ENCODE data around the gene SCAP. TPM values are rescaled to one million over a fixed set of nuclear protein-coding genes. Genes with fewer than 3 reads are reported as not detected.
A peak's percentile ranks its signal among the peaks of the same experiment; 100 is the strongest.

The SCAP gene
- total RNA-seq, 2 donors from 2014 or later: 103 to 105 TPM

GRCh38 chr3:47433796-47434195 lies 41.9 kb downstream of the SCAP start:
- H3K4me1 Mint-ChIP-seq: no peaks in the 10 kb centered on the region
- H3K36me3 ChIP-seq (ENCODE audit: control insufficient read depth, insufficient read depth, low read length): peaks cover 59% of the 10 kb centered on the region
- no peak for TF ChIP-seq CTCF (conservative IDR thresholded peaks at IDR 0.05)
- no peaks in the 10 kb centered on the region for H3K27me3 Mint-ChIP-seq (ENCODE audit: insufficient read depth)
- H3K4me1 ChIP-seq (ENCODE audit: control insufficient read depth, insufficient read depth, low read length): no peaks in the 10 kb centered on the region
- no peak overlapping the region for H3K9ac ChIP-seq (ENCODE audit: extremely low read depth, low read length, poor library complexity, severe bottlenecking)
- H3K27ac ChIP-seq (ENCODE audit: low read depth, low read length): no peak overlapping the region
- H3K4me3 Mint-ChIP-seq: no peak overlapping the region
- no peak overlapping the region for H3K27ac Mint-ChIP-seq
- H3K36me3 Mint-ChIP-seq (ENCODE audit: low read depth): peaks cover 46% of the 10 kb centered on the region
- no peaks in the 10 kb centered on the region for H3K9me3 ChIP-seq (ENCODE audit: control insufficient read depth, low read length)
- no peaks in the 10 kb centered on the region for H3K9me3 Mint-ChIP-seq
- no peak overlapping the region for H3K4me3 ChIP-seq (ENCODE audit: low read length)
- 100% methylated on average over 2 to 3 of the region's 3 CpGs for WGBS, 2 experiments (ENCODE audit: insufficient coverage in 1 of 2, insufficient read length in 1 of 2)
- DNase-seq: peak; percentile 6
- no peaks in the 10 kb centered on the region for H3K27me3 ChIP-seq (ENCODE audit: control insufficient read depth, insufficient read depth, low read length, poor library complexity, severe bottlenecking)

GRCh38 chr3:47432673-47433072 lies 43.1 kb downstream of the SCAP start:
- no peak for TF ChIP-seq CTCF (conservative IDR thresholded peaks at IDR 0.05)
- H3K27ac ChIP-seq (ENCODE audit: low read depth, low read length): no peak overlapping the region
- H3K36me3 Mint-ChIP-seq (ENCODE audit: low read depth): peaks cover 41% of the 10 kb centered on the region

GRCh38 chr3:47431225-47431624 lies 44.5 kb downstream of the SCAP start:
- no peak for TF ChIP-seq CTCF (conservative IDR thresholded peaks at IDR 0.05)
- H3K9ac ChIP-seq (ENCODE audit: extremely low read depth, low read length, poor library complexity, severe bottlenecking): no peak overlapping the region
- no peaks in the 10 kb centered on the region for H3K27me3 ChIP-seq (ENCODE audit: control insufficient read depth, insufficient read depth, low read length, poor library complexity, severe bottlenecking)
- no peak overlapping the region for H3K27ac Mint-ChIP-seq
- no peak overlapping the region for H3K27ac ChIP-seq (ENCODE audit: low read depth, low read length)
- 95 to 97% methylated on average over 3 of the region's 3 CpGs for WGBS, 2 experiments (ENCODE audit: insufficient coverage in 1 of 2, insufficient read length in 1 of 2)
- no peak overlapping the region for H3K4me3 Mint-ChIP-seq
- no peaks in the 10 kb centered on the region for H3K27me3 Mint-ChIP-seq (ENCODE audit: insufficient read depth)
- H3K4me1 ChIP-seq (ENCODE audit: control insufficient read depth, insufficient read depth, low read length): no peaks in the 10 kb centered on the region
- peak; percentile 3 for DNase-seq
- H3K36me3 ChIP-seq (ENCODE audit: control insufficient read depth, insufficient read depth, low read length): peaks cover 70% of the 10 kb centered on the region
- no peaks in the 10 kb centered on the region for H3K9me3 ChIP-seq (ENCODE audit: control insufficient read depth, low read length)
- H3K4me3 ChIP-seq (ENCODE audit: low read length): no peak overlapping the region
- no peaks in the 10 kb centered on the region for H3K9me3 Mint-ChIP-seq
- peaks cover 49% of the 10 kb centered on the region for H3K36me3 Mint-ChIP-seq (ENCODE audit: low read depth)
- H3K4me1 Mint-ChIP-seq: no peaks in the 10 kb centered on the region

More at GRCh38 chr3:47432673-47433072, 43.1 kb downstream of the SCAP start:
- Histone ChIP-seq H3K9me3 (ENCODE audit: control insufficient read depth, low read length) (no peaks in the 10 kb centered on the region), H3K9ac (ENCODE audit: extremely low read depth, low read length, poor library complexity, severe bottlenecking) (no peak overlapping the region), H3K4me3 (ENCODE audit: low read length) (no peak overlapping the region), H3K4me1 (ENCODE audit: control insufficient read depth, insufficient read depth, low read length) (no peaks in the 10 kb centered on the region), H3K27me3 (ENCODE audit: control insufficient read depth, insufficient read depth, low read length, poor library complexity, severe bottlenecking) (no peaks in the 10 kb centered on the region), H3K36me3 (ENCODE audit: control insufficient read depth, insufficient read depth, low read length) (peaks cover 59% of the 10 kb centered on the region)
- H3K27ac Mint-ChIP-seq: no peak overlapping the region
- peak; percentile 26 for DNase-seq
- no peaks in the 10 kb centered on the region for H3K27me3 Mint-ChIP-seq (ENCODE audit: insufficient read depth)
- no peaks in the 10 kb centered on the region for H3K4me1 Mint-ChIP-seq
- no peak overlapping the region for H3K4me3 Mint-ChIP-seq
- H3K9me3 Mint-ChIP-seq: no peaks in the 10 kb centered on the region
- 87 to 100% methylated on average over 1 to 2 of the region's 2 CpGs for WGBS, 2 experiments (ENCODE audit: insufficient coverage in 1 of 2, insufficient read length in 1 of 2)

All from endodermal cell (in vitro differentiated cells).